ENCODE measurements around the gene TENM3.

Gene TENM3

DNA sequence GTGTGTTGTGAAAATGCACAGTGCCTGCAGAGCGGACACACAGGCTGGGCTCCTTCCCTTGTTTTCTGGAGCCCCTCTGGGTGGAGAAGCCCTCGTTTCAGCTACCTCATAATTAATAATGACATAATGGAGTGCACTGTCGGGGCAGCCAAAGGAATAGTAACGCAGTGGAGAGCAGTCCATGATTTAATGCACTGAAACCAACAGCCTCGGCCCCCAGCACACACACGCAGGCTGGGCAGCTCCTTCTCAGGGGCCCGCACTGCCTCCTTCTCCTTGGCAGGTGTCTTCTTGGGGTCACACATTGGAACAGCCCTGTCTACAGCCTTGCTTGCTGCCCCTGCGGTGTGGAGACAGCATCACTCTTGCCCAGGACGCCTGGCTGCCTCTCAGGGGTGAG, 584.8 kb downstream of the TENM3 start:
- DNase-seq: no peak

DNA sequence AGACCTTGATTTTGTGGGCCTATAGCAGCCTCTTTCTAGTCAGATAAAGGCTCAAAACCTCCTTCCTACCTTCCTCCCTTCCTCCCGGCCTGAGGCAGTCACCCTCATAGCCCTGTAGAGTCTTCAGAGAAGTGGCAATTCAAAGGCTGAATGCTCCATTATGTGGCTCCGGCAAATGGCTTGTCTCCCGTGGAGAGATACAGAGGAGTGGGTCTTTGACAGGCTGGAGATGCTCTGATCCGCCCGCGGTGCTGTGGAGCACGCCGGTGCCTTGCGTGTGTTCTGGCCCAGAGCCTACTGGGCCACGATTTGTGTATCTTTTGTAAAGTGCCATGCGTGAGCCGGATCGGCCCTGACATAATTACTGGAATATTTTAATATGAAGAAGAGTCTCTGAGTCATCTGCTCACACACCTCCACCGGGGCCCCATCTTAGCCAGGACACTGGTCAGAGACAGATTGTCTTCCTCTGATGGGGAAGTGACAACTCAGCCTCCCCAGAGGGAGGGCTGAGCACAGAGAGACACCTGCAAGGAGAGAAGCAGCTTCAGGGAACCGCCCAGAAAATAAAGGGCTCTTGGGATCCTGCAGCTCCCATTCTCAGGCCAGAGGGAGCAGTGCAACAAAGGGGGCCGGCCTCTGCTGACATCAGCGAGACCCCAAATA, 585.3 kb downstream of the TENM3 start:
- no peak for DNase-seq

DNA sequence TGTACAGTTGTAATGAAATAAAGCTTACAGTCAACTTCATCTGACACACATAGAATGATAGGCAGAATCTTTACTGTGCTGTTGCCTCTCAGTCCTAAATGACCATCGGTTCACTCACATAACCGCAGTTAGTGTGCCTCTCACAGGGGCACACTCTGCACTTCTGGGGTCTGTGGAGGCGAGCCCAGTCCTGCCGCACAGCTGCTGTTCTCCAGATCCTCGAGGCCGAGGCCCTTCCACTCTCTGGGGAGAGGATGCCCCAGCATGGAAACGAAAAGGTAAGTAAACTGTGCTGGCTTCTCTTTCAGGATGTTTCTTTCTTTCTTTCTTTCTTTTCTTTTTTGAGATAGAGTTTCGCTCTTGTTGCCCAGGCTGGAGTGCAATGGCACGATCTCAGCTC, 586.0 kb downstream of the TENM3 start:
- DNase-seq: no peak

DNA sequence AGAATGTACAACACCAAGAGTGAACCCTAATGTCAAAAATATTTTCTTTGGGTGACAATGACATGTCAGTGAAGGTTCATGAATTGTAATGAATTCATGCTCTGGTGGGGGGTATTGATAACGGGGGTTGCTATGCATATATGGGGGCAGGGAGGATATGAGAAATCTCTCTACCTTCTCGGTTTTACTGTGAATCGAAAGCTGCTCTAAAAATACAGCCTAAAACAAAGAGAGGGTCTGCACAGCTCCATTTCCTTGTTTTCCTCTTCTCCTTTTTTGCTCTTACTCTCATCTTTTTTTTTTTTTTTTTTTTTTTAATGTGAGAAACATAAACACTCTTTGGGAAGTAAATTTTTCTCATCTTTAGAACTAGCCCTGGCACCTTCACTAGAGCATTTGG, 588.2 kb downstream of the TENM3 start:
- DNase-seq: no peak

DNA sequence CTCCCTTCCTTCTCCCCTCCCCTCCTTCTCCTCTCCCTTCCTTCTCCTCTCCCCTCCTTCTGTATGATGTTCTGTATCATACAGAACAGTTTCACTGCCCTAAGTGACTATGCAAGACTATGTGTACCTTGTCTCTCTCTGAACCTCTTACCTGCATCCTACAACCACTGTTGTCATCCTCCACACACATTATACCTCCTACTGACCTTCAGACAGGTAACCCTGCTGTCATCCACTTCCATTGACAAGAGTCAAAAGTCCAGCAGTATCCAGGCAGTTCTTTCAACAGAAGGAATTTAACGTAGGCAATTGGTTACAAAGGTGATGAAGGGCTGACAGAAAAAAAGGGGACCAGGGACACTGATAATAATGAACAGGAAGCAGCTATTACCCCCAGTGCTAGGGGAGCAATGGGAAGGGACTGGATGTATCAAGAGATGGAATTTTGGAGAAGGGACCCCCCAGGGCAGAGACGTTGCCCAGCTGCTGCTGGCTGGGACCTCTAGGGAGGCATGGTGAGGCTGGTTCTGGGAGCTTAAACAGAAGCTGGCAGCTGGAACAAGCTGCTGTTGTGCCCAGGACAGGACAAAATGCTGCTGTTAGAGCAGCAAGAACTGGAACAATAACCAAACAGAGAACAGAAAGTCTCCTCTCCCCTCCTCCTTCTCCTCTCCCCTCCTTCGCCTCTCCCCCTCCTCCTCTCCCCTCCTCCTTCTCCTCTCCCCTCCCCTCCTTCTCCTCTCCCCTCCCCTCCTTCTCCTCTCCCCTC, 589.3 kb downstream of the TENM3 start:
- no peak for DNase-seq

DNA sequence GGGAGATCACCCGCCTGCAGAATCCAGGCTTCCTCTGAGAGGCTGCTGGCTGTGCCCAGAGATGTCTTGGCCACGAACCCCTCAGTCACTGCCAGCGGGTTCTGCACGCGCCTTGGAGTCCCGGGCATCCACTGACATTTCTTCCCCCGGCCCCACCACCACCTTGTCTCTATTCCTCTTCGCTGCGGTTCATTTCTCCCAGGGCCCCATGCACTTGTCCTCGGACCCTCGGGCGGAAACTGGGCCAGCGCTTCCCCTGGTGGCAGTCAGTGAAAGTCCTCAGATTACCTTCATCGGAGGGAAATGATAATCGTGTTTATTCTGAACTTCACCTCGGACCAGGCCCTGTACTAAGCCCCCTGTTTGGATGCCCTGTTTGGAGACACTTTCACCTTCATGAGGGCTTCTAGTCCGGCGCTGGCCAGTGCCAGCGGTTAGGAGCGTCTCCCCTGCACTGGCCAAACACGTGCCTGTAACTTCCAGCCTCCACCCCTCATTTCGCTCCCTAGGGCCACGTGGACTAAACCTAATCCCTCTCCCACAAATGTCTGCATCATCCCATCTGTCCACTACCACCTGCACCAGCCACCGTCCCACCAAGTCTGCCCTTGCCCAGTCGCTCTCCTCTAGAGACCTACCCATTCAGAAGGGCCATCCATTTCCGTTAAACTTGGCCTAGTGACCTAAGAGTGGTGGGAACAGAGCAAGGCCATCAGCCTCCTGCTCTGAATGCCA, 592.0 kb downstream of the TENM3 start:
- no peak for DNase-seq

DNA sequence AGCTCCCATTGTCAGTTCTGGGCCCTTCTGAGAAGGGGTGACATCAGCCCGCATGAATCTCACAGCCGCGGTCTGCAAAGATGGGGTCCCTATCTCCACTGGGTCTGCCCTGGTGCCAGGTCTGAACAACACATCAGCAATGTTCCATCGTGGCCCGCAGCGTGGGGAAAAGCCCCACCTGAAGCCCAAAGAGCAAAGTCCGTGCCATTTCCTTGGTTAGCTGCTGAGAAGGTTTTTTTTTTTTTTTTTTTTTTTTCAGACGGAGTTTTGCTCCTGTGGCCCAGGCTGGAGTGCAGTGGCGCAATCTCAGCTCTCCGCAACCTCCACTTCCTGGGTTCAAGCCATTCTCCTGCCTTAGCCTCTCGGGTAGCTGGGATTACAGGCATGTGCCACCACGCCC, 594.6 kb downstream of the TENM3 start:
- DNase-seq: no peak

DNA sequence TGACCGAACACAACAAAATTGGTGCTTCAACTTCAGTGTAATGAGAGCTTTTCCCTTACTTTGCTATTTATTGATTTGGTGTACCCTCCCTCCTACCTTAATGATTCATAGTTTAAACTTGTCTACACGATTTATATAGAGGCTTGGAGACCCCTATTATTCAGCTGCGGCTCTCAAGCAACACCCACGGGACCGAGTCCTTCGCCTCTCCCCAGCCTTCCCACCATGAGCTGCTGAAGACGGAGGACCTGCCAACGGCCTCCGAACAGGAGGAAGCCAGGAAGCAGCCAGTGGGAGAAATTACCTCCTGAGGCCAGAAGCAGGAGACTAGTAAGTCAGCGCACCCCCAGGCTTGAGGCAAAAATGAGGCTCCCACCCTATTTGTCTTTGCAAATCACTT, 595.3 kb downstream of the TENM3 start:
- DNase-seq: no peak

DNA sequence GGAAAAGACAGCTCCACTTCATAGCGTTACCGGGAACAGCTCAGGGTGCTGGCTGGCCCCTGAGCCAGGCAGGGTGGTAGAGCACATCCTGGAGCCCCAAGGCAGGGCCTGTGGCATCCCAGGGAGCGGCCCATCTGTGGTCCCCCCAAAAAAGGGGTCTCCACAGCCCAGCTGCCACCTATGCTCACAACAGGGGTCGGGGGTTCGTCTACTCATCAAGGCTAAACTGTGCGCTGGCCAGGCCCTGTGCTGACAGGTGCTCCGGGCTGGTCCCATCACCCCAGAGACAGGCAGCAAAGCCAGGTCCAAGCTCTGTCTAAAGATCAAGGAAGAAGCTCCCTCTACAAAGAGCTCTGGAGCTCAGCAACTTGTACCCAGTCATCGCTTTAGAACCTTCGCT, 596.1 kb downstream of the TENM3 start:
- no peak for DNase-seq

DNA sequence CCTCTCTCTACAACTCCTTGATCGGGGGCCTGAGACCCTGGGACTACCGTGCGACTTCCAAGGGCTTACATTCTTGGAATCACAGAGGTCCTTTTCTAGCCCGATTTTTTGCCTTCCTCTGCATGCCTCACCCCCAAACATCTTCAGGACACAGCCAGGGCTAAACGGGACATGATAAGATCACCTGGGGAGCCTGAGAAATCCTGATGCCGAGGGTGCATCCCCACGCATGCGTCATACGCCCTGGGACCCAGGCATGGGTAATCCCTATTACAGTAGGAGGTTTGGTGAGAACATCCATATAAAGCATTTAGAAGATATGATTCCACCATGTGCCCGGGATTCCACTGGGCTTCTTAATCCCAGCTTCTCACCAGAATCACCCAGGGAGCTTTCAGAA, 596.9 kb downstream of the TENM3 start:
- no peak for DNase-seq

DNA sequence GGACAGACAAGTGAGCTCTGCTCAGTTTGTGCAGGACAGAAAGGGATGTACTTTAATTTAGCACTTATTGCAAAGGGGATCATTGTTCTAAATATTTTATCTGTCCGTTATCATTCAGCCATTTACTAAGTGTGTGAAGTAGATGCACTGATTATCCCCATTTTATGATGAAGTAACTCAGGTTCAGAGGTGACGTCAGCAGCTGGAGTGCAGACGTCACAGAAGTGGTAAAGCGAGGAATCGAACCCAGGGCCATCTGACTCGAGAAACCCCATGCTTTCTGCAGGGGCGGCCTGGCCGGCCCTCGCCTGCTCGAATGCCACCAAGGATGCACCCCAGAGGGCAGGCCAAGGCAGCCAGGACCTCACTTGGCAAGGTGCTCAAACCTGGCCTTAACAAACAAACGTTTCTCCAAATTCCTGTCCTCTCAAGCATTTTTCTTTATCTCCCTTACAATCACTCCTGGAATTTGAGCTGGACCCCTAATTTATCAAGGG, 599.0 kb downstream of the TENM3 start:
- DNase-seq: no peak

DNA sequence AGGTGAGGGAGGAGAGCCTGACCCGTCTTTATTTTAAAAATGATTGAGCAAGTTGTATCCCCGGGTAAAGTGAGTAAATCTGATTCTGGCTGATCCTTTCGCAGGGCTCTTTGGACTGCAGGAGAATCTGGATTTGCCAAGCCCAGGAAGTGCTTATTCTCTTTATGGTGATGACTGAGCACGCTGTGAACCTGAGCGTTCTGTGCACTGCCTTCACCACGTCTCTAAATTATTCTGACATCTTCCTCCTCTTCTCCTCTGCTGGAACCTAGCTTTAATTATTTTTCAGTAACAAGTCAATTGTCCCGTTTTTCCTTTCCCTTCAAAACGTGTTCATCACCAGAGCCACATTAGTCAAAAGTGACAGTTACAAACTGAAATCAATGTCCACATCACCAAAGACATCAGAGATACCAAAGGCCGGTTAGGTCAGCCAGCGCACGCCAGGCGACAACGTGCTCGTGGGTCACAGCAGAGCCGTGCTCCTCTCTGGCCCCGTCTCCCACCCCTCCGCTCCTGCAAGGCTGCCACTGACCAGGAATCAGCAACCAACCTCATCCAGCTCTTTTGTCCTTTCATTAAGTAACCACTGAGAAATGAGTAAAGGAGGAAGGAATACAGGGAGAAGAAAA, 599.7 kb downstream of the TENM3 start:
- no peak for DNase-seq

DNA sequence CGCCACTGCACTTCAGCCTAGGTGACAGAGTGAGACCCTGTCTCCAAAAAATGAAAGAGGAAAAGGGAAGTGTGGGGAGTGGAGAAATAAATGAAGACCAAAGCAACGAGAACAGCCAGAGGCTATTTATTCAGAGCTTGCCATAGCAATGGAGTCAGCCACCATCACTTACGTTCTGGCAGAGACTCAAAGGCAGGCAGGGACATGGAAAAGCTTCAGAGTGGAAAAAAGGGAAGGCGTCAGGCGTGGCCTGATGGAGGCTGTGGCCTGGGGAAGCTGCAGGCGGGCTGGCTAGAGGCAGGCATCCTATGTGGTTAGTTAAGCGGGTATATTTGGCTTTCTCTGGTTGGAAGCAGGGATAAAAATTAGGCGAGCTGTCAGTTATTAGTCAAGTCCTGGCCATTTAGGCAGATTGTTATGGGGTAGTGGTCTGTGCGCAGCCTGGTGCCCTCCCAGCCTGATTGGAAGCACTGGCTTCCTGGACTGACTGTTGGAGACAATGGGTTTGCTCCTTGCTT, 600.7 kb downstream of the TENM3 start:
- no peak for DNase-seq

DNA sequence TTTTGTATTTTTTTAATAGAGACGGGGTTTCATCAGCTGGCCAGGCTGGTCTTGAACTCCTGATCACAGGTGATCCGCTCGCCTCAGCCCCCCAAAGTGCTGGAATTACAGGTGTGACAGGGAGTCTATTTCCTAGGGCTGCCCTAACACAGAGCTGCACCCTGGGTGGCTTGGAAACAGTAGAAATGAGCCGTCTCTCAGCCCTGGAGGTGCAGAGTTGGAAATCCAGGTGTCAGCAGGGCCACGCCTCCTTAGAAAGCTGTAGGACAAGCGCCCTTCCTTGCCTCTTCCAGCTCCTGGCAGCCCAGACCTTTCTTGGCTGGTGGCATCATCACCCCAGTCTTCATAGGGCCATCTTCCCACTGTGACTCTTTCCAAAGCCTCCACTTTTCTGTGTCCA, 602.4 kb downstream of the TENM3 start:
- DNase-seq: no peak

DNA sequence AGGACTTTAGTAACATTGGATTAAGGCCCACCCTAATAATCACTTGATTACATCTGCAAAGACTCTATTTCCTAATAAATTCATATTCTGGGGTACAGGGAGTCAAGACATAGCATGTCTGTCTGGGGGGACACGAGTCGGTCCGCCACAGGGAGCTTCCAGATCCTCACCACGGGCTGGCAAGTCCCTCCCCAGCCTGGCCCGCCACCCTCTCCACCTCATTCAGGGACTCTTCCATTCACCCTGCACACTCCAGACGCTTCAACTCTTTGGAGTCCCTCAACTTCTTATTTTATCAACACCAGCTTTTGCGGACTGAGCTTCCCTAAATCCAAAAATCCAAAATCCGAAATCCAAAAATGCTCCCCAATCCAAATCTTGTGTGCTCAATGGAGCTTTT, 602.8 kb downstream of the TENM3 start:
- no peak for DNase-seq

DNA sequence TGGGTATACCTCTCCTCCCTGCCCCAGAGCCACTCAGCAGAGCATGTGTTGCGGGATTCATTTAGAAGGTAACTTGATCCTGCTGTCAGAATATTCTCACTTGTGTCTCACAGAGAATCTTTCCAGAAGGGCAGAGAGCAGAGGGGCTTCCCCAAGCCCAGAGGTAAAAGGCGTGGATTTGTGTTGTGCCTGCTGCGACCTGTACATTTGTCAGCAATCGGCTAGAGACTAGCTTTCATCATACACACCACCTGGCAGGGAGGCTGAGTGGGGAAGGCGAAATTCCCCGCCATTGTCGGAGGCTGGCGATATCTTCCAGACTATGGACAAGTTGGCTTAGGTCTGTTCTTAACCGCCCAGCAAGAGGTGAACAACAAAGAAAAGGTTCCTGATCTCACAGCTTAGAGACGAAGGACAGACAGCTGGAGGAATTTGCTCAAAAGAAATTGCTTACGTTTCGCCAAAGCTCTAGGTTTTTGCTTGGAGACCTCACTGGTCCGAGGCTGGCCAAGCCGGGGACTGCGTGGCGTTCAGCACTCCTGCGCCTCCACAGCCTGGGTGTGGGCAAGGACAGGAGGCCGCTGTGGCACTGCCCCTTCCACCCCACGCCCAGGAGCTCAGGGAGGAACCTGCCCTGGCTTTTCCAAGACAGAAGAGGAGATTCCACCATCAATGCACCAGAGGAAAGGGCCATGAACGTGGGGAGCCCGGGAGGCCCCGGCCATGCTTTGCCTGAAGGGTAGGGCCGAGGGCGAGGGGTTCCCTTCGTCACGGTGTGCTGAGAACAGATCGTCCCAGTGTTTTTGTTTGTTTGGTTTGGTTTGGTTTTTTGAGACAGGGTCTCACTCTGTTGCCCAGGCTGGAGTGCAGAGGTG, 604.6 kb downstream of the TENM3 start:
- DNase-seq: no peak

DNA sequence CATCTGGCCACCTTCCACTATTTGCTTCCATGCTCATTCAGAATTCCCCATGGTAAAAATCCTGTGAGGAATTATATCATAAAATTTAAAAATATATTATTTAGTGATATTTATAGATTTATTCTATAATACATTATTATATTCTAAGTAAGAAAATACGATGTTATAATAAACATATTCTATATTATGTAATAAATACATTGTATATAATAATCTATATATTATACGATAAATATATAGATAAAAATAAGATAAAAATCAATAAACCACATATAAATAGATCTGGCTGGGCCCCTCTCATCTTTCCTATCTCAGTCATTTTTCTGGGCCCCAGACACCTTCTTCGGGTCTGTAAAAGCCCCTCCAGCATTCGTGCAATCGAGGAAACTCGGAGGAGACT, 605.5 kb downstream of the TENM3 start:
- no peak for DNase-seq

All from CD4-positive, alpha-beta T cell treated with Interleukin-10 for 1 hour (primary cell).